K562 (cell line): ENCODE measurements around the gene RBM17. TPM values are rescaled to one million over a fixed set of nuclear protein-coding genes. Genes with fewer than 3 reads are reported as not detected.

Experiments
- ATF1 ChIP-seq, 2 experiments: fragments of 450-650 bp in 1 of 2; IDR thresholded peaks; 2 replicates each; pipeline ENCODE4 v1.6.1; 2016; ENCODE audit warnings: missing compliant biosample characterization in 1 of 2, missing genetic modification characterization in 1 of 2
- CBX8 ChIP-seq: fragments of 200-600 bp; sonication (generic); IDR thresholded peaks from 2 replicates; pipeline ENCODE4 v1.6.1; 2012; ENCODE audit warnings: borderline replicate concordance, mixed run types, low read depth, mild to moderate bottlenecking, moderate library complexity, mixed read lengths, low read length, control low read depth, inconsistent platforms; ENCODE audit not compliant: poor library complexity, severe bottlenecking; ENCODE audit errors: extremely low read depth
- NBN ChIP-seq: fragments of 450-650 bp; IDR thresholded peaks from 2 replicates; pipeline ENCODE4 v1.6.1; 2016; ENCODE audit warnings: low read depth, mild to moderate bottlenecking
- NRF1 ChIP-seq, 2 experiments: fragments of 450-650 bp; IDR thresholded peaks in 1 of 2; conservative IDR thresholded peaks in 1 of 2; 2 replicates each; pipeline ENCODE4 v1.6.1; 2014; ENCODE audit warnings: mild to moderate bottlenecking in 2 of 2
- PHTF2 ChIP-seq: fragments of 250-450 bp; sonication (Bioruptor Pico); IDR thresholded peaks from 2 replicates; pipeline ENCODE4 v1.5.0; 2021; ENCODE audit warnings: mild to moderate bottlenecking
- TBP ChIP-seq: optimal IDR thresholded peaks from 2 replicates; pipeline ENCODE3; 2011; ENCODE audit warnings: low read depth, low read length, improper control_type of control experiment
- polyA plus RNA-seq, 8 experiments: library from polyadenylated mRNA; depleted of rRNA in 4 of 8; stranded (reverse) in 5 of 8; unstranded in 3 of 8; fragments of >200 nt; fragmentation: Nextera tagmentation in 2 of 8; fragmentation: Illumina TruSeq in 1 of 8; extraction: Ambion mirVana in 2 of 8; extraction: Trizol in 1 of 8; gene quantifications; 2 replicates each; pipeline versions ENCODE4 v1.2.1 to v1.2.3, GENCODE V29; 2011 to 2014; ENCODE audit warnings: inconsistent platforms in 1 of 8, missing spikeins in 1 of 8
- total RNA-seq, 7 experiments: library from RNA; depleted of rRNA in 6 of 7; stranded (reverse); fragments of >200 nt in 6 of 7; fragmentation: Illumina TruSeq in 2 of 7; extraction: Trizol in 2 of 7; gene quantifications; 2 replicates each; pipeline versions ENCODE4 v1.2.1 to v1.2.3, GENCODE V29; 2011 to 2021; ENCODE audit warnings: low replicate concordance in 1 of 7
- TF ChIP-seq, protein P1 (sequence below): fragments of 450-650 bp; IDR thresholded peaks from 2 replicates; pipeline ENCODE4 v1.6.1; 2016; ENCODE audit warnings: mild to moderate bottlenecking
- TF ChIP-seq, protein P2 (sequence below): fragments of 250-450 bp; sonication (Bioruptor Pico); IDR thresholded peaks from 2 replicates; pipeline ENCODE4 v1.5.0; 2021
- TF ChIP-seq, protein P3 (sequence below), 2 experiments: fragments of 250-450 bp in 1 of 2; fragments of 450-650 bp in 1 of 2; sonication (Bioruptor Pico) in 1 of 2; IDR thresholded peaks; 2 replicates each; pipeline versions ENCODE4 v1.6.1 to v1.8.0; 2016 to 2021; ENCODE audit warnings: mild to moderate bottlenecking in 2 of 2, moderate library complexity in 2 of 2, missing compliant biosample characterization in 1 of 2, missing genetic modification characterization in 1 of 2

The RBM17 gene
- total and polyA plus RNA-seq, 9 of the 15 experiments (the other 6 are each of a cell fraction or from before 2014, with no cell fraction given), result 23.6 to 217 (median 124) TPM

DNA sequence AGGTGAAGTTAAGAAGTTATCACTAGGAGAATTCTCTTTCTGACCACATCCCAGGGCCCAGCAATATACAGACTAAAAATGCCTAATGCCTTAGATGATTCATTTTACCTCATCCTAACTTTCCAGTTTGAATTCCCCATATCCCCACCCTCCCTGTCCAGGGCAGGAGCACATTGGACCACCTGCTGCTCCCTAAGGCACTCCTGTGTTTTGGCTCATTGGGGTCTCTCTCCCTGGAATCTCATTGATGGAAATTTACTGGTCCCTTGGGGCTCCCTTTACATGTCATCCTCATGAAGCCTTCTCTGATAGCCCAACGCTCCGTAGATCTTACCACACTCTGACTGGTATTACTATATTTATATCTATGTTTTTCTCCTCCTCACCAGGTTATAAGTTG, 29.3 kb upstream of the RBM17 start (continued):
- TF ChIP-seq, protein P1, sequence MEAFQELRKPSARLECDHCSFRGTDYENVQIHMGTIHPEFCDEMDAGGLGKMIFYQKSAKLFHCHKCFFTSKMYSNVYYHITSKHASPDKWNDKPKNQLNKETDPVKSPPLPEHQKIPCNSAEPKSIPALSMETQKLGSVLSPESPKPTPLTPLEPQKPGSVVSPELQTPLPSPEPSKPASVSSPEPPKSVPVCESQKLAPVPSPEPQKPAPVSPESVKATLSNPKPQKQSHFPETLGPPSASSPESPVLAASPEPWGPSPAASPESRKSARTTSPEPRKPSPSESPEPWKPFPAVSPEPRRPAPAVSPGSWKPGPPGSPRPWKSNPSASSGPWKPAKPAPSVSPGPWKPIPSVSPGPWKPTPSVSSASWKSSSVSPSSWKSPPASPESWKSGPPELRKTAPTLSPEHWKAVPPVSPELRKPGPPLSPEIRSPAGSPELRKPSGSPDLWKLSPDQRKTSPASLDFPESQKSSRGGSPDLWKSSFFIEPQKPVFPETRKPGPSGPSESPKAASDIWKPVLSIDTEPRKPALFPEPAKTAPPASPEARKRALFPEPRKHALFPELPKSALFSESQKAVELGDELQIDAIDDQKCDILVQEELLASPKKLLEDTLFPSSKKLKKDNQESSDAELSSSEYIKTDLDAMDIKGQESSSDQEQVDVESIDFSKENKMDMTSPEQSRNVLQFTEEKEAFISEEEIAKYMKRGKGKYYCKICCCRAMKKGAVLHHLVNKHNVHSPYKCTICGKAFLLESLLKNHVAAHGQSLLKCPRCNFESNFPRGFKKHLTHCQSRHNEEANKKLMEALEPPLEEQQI, result no peak
- TF ChIP-seq TBP, result no peak
- TF ChIP-seq CBX8, result no peak
- TF ChIP-seq PHTF2 (CRISPR knock-in tag), result no peak
- no peak for TF ChIP-seq NRF1 (conservative IDR thresholded peaks at IDR 0.05 in 1 of 2, IDR thresholded peaks at IDR 0.05 in 1 of 2)
- TF ChIP-seq NBN, result no peak
- TF ChIP-seq, protein P2, sequence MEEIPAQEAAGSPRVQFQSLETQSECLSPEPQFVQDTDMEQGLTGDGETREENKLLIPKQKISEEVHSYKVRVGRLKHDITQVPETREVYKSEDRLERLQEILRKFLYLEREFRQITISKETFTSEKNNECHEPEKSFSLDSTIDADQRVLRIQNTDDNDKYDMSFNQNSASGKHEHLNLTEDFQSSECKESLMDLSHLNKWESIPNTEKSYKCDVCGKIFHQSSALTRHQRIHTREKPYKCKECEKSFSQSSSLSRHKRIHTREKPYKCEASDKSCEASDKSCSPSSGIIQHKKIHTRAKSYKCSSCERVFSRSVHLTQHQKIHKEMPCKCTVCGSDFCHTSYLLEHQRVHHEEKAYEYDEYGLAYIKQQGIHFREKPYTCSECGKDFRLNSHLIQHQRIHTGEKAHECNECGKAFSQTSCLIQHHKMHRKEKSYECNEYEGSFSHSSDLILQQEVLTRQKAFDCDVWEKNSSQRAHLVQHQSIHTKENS, result no peak
- TF ChIP-seq, protein P3, sequence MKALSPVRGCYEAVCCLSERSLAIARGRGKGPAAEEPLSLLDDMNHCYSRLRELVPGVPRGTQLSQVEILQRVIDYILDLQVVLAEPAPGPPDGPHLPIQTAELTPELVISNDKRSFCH (CRISPR knock-in tag; IDR thresholded peaks at IDR 0.05), result no peak
- TF ChIP-seq, protein P3 (tag; IDR thresholded peaks at IDR 0.05), result no peak
- TF ChIP-seq ATF1 (CRISPR knock-in tag; IDR thresholded peaks at IDR 0.05), result no peak
- TF ChIP-seq ATF1 (tag; IDR thresholded peaks at IDR 0.05), result no peak
- TF ChIP-seq, all 486 proteins: peak for 0
